GM19351 (cell line): ENCODE measurements around the gene CD109.
"Not testable (repeated sequence)": the region's sequence is repeated elsewhere in the genome, so short reads cannot be mapped to it uniquely, and the experiment has no call there.

ENCODE experiments used
- ATAC-seq: cut with Tn5 transposase; IDR thresholded peaks from one replicate; pipeline ENCODE4 v1.9.1; 2021; ENCODE audit warnings: mild to moderate bottlenecking, moderate library complexity; ENCODE audit not compliant: unreplicated experiment

The CD109 gene

DNA sequence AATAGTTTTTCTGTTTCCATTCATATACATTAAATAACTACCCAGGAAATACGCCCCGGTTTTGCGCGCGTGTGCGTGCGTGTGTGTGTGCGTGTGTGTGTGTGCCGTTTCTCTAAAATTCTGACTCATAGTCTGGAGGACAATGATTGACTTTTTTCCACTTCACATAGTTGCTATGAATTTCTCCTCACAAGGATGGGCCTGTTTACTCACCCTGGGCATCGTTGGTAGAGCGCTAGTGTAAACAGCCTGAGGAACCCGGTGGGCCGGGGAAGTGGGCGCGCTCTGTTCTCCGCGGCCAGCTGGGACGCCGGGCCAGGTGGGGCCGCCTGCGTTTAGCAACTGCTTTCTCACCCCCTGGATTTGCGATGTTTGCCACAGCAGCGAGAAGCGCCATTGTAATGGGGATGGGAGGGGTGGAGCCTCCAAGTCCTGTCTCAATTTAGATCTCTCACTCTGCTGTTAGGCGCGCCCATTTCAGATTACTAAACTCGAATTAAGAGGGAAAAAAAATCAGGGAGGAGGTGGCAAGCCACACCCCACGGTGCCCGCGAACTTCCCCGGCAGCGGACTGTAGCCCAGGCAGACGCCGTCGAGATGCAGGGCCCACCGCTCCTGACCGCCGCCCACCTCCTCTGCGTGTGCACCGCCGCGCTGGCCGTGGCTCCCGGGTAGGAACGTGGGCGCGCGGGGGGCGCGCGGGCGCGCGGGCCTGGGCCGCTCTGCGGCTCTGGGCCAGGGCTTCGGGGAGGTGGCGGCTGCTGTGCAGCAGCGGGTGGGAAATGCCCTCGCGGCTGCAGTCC lies at the start of gene CD109:
Gene CD109, plus strand, starts transcription at position 585 of the 803 bp plus-strand sequence. Its CDS starts 13 bp downstream, at position 598.
- ATAC-seq, result peak; percentile 55

DNA sequence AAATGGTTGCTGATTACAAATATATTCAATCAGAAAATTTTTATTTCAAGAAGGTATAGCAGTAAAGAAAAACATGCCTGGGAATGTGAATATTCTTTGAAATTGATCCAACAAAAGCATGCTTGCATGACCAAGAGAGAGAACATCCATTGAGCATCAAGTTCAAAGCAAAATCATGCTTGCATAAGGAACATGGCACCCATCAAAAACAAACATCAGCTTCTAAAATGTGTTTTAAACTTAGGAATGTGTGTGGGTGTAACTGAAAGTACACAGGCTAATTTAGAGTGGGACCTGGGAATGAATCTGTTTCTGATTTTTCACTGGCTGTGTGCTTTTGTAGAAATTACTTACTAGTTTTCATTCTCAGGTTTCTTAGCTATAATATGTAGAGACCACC lies 47.8 kb upstream of the CD109 start:
- no peak for ATAC-seq

DNA sequence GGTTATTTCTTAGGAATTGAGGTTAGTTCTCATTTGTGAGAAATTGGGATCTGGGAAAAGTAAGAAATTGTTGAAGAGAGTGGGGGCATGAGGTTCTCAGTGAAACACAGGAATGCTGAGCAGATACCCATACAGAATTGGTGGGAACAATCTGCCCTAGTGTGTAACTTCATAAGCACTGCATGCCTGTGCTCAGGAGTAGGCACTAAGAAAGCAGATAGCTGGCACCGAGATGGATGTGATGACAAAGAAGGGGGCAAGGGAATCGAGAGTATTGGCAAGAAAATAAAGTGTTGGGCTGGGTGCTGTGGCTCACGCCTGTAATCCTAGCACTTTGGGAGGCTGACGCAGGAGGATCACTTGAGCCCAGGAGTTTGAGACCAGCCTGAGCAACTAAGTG lies 46.2 kb upstream of the CD109 start:
- no peak for ATAC-seq

DNA sequence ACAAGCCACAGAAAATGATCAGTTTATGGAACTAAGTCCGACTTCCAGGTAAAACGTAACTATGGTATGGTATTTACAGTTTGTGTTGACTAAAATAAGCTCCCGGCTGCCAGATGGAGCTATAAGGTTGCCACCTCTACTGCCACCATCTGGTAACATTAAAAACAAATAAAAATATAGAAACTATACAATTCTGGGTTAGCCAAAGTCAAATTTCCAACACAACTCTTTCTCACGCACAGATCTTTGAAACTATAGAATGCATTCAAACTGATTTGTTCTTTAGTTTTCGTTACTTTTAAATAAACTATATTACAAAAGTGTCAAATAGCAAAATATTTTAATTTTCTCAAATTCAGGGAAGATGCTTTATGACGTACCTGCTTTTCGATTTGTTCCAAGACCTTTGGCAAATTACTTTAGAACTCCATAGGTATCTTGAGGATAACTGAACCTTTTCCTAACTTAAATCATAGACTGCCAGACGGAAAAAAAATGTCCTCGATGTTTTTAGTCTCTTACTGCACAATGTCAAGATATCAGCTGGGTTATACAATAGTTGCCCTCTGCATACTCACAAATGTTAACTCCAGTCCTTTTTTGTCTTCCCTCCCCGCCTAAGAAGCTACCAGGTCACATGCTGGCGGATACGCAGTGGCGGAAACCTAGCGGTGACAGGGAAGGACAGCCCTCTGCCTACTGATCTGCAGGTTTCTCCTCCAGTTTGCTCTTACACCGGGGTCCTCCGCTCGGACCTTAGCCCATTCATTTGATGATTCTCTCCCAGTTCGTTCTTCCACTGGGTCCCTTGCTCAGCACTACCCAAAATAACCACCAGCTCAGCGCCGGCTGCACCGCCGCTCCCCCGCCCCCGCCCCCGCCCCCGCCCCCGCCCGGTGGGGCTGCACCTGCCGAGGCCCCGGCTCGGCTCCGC lies 43.1 kb upstream of the CD109 start:
- ATAC-seq, result peak; percentile 46

DNA sequence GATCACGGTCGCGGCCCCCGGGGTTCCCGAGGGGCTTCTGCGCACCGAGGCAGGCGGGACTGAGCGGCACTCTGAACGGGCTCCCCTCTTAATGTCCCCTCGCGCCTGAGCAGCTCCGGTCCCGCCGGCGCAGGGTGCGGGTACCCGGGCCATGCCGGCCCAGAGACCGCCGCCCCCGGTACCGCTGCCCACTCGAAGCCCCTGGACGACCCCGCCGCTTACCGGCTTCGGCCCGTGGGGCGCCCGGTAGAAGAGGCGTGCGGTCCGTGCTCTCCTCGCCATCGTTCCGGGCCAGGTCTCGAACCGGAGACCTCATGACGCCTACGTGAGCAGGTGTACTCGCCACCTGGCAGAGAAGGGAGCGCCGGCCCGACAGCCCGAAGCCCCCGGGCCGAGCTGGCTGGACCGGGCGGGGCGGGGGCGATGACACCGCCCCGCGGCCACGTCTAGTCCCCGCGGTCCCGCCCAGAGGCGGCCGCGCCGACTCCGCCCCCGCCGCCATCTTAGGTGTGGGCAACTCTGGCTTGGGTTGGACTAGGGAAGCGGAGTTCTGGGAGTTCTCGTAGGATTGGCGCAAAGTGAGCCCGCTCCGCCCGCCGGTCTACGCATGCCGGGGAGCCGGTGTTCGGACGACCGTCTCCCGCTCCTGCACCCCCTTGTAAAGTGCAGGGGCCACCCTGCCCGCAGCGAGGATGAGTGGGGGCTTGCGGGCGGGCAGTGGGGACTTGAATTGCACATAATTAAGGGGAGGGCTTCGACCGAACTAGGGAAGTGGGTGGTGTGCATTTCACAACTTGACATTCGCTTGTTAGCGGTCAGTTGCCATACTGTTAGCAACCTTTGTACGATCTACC lies 42.2 kb upstream of the CD109 start, which contains the start of gene SLC17A5:
Gene SLC17A5, minus strand, starts transcription at position 422 of the 854 bp plus-strand sequence. Its CDS starts 106 bp downstream, at position 316.
- ATAC-seq, result peak; percentile 77

DNA sequence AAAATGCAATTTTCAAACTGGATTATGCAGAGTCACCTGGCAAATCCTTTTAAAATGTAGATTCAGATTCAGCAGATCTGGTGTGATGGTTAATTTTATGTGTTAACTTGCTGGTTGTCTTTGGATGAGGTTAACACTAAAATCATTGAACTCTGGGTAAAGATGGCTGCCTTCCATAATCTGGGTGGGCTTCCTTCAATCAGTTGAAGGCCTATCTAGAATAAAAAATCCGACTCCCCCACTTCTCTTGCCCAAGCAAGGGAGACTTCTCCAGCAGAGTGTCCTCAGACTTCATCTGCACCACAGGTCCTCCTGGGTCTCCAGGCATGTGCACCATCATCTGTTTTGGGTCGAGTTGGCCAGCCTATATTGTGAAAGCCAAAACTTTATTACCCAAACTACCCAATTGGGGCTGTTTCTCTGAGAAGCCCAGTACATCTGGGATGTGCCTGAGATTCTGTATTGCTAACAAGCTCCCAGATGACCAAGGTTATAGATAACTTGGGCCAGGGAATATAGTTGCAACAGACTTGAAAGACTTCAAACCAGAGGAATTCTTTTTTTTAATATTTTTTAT lies 40.6 kb upstream of the CD109 start:
- no peak for ATAC-seq

DNA sequence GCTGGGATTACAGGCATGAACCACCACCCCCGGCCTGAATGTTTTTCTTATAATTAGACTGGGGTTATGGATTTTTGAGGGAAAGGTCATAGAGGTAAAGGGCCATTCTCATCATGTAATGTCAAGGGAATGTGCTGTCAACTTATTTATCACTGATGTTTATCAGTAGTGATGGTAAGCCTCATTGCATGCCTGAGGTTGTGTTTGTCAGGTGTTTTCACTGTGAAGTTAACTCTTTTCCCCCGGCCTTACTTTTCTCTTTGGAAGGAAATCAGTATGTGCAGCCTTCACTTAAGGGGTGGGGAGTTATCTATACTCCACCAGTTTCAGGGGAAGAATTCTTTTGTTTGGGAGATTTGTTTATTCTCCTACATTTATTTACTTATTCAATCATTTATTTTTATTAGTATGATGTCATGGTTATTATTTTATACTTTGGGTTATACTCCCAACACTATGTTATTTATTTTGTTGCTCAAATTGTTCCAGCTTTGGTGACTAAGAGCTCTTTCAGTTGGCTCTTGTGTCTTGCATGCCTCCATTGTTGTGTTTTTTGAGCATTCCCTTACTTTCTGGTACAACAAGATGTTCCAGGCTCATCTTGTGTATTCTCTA lies 39.4 kb upstream of the CD109 start:
- no peak for ATAC-seq

DNA sequence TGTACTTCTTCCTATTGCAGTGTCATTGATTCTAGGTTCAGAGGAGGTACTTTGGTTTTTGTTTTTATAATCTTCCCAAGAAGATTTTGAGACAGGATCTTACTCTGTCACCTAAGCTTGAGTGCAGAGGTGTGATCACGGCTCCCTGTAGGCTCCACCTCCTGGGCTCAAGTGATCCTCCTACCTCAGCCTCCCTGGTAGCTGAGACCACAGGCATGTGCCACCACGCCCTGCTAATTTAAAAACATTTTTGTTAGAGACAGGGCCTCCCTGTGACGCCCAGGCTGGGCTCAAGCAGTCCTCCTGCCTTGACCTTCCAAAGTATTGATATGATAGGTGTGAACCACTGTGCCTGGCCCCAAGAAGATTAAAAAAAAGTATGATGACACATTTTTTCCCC lies 38.8 kb upstream of the CD109 start:
- ATAC-seq, result no peak

DNA sequence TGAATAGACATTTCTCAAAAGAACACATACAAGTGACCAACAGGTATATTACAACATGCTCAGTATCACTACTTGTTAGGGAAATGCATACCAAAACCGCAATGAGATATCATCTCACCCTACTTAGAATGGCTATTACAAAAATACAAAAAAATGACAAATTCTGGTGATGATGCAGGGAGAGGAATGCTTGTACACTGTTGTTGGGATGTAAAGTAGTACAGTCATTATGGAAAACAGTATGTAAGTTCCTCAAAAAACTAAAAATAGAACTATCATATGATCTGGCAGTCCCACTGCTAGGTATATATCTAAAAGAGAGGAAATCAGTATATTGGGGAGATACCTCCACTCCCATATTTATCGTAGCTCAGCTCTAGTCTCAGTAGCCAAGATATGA lies 31.3 kb upstream of the CD109 start:
- no peak for ATAC-seq

DNA sequence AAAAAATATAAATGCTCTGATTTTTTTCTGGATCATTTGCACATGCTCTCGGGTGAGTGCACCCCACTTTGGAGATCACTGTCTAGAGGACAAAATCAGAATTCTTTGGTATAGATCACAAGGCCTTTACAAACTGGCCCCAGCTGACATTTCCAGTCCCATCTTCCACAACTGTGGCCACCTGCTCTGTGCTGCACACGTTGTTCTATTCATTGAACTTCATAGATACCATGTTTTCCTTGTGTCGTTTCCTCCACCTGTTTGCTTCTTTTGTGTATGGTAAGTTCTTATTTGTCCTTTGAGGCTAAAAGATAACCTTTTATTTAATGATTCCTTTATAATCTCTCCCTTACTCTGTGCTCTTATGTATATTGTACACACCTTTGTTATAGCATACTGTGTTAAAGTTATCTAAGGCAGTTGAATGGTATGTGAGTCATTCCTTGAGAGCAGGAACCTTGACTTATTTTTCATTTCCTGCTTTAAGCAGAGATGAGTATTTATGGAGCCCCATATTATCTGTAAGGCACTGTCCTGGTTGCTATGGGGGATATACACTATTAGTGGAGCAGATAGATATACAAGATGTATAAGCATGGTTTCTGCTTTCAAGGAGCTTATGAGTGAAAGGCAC lies 30.2 kb upstream of the CD109 start:
- ATAC-seq, result peak; percentile 85

DNA sequence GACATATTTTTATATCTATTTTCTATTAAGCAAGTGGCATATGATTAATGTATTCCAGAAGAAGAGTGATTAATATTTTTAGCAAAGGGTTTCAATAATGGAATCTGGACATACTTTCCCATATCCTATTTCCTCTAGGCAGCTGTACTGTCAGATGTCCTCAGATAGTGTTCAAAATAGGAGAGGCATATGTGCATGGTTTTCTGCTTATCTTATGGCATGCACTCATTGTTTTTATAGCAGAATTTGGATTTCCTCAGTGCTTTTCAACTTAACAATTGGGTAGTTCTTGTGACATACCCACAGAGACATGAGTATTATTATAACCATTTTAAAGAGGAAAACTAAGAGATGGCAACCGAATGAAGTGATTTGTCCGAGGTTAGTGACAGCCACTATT lies 29.6 kb upstream of the CD109 start:
- no peak for ATAC-seq

DNA sequence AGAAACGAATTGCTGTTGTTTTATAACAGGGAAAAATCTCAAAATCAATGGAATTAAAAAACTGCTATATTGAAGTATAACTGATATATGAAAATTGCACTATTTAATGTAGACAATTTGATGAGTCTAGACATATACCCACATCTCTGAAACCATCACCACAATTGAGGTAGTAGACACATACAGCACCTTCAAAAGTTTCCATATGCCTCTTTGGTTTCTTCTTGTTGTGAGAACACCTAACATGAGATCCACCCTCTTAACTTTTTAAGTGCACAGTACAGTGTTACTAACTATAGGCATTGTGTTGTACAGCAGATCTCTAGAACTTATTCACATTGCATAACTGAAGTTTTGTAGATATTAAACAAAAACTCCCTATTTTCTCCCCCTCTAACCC lies 28.2 kb upstream of the CD109 start:
- peak; percentile 61 for ATAC-seq

DNA sequence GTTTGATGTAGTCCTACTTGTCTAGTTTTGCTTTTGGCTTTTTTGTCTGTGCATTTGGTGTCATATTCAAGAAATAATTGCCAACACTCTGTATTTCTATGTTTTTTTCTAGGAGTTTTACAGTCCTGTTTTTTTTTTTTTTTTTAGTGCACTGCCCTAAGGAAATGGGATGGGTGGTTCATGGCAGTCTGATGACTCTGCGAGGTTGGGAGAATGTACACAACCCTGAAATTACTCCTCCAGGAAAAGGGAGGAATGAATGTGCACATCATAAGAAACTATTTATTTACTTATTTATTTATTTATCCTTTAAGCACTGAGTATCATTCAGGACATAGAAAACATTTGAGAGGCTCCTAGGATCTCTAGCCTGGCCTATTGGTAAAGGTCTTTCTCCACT lies 27.0 kb upstream of the CD109 start:
- no peak for ATAC-seq

DNA sequence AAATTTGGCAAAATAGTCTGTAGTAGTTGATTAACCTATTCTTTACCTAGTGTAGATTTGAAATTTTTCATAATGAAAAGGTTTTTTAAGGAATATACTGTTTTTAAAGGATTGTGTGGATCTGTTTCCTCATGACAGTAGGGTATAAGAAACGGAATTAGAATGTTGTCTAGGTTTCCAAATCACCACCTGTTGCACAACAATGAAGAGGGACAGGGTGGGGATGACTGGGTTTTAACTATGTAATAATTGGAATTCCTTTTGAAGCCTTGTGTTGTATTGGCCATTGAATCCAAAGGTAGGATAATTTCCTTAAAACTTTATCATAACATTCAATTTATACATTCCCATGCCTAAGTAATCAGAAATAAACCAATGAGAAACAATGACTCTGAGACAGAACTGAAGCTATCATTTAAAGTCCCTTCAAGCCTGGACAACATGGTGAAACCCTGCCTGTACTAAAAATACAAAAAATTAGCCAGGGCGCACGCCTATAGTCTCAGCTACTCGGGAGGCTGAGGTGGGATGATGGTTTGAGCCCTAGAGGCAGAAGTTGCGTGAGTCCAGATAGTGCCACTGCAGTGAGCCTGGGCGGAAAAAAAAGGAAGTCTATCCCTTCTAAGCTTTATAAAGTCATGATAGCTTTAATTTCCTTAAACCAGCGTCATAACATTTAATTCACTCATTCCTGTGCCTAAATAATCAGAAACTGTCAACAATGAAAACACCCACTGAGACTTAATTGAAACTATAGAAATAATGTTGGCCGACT lies 23.9 kb upstream of the CD109 start:
- ATAC-seq, result no peak

DNA sequence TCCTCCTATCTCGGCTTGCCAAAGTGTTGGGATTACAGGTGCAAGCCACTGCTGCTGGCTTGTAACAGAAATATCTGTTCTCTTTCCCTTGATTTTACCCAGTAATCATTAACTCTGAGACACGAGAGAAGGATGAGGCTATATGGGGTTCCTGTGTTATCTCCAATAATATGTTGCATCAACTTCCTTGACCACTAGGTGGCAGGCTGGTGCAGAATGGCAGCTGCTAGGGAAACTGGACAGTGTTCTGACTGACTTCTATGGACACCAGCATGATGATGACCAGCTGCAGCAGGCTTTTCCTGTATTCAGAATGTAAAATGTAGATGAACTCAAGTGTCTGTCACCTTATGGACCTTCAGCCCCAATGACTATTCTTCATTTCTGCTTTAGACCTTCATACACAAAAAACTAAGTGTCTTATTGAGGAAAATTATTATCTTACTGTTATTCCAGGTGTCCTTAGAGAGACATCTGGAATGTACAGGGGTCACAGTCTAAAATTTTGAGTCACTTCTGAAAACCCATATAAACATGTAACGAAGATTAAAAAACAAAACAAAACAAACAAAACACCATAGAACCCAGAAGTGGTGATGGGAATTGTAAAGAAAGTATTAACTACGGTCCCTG lies 20.4 kb upstream of the CD109 start:
- ATAC-seq, result peak; percentile 96

DNA sequence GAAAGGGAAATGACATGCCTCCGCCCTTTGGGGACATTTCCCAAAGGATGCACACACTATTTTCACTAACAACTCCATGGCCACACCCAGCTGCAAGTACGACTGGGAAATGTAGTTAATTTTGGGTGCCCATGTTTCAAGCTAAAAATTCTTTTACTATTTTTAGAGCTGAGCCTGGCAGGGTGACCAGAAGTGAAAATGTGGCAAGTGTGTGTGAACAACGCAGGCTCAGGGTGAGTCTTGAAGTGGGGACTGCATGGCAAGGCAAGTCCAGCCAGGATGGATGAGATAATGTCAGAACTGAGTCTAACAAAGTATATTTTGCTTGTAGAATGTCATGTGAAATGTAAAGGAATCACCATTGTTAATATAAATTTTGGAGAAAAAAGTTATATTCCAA lies 17.0 kb upstream of the CD109 start:
- no peak for ATAC-seq

DNA sequence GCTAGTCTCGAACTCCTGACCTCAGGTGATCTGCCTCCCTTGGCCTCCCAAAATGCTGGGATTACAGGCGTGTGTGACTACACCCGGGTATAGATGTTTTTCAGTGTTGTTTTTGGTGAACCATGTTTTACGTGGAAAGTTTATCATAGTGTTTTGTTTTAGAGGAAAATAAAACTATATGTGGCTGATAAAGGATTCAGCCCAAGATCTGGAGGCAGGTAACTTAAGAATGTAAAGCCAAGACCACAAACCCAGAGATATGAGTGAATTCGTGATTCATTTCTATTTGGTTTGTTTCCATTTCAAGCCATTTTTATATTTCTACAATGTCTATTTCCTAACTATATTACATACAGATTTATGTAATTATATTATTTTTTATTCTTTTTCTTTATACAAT lies 16.2 kb upstream of the CD109 start:
- ATAC-seq, result not testable (repeated sequence)

DNA sequence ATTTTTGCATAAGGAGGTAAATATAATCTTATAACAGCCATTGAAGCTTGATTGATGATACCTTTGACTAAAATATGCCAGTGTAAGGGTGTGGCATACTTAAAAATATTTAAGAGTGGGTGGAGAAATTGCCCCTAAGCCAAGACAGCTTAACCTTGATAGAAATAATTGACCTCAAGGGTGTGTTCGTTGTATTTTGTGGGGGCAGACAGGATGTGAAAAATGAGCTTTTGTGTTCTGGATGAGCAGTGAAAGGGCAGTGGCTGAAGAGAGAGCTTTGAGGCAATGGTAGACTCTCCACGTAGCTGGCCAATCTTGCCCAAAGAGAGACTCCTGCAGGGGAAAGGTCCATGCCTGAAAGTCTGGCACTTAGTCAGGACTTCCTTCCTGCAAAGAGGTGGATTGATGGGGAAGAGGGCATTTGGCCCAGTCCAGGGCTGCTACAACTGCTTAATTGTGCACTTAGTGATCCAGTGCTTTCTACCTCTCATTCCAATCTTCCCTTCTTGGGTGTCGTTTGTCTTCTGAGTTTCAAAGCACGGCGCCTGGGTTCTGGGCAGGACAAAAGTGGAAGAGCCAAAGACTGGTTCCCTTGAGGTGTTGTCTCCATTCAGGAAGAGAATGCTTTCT lies 15.6 kb upstream of the CD109 start:
- ATAC-seq, result no peak
